Gastrocnemius medialis (tissue), 4 donors: Measurements from ENCODE around the gene GNB1L. TPM values are rescaled to one million over a fixed set of nuclear protein-coding genes. Genes with fewer than 3 reads are reported as not detected.

Experiments
- ATAC-seq, 2 donors: fragments of 150-250 bp; one replicate each; pipeline ENCODE4 v1.9.1; 2016
- DNase-seq, 2 donors: peaks; one replicate each; pipeline ENCODE4 v3.0.0-alpha.2; 2019
- H3K27ac ChIP-seq, 4 donors: fragments of 200-600 bp; sonication (generic); 1 replicate in 1 of 4; 2 replicates in 3 of 4; pipeline ENCODE4 v1.5.1; 2016 to 2018; ENCODE audit warnings: mild to moderate bottlenecking in 2 of 4, moderate library complexity in 1 of 4
- H3K27me3 ChIP-seq, 3 donors: fragments of 200-600 bp; sonication (generic) in 2 of 3; 1 replicate in 1 of 3; 2 replicates in 2 of 3; pipeline versions ENCODE4 v1.5.1 to v1.6.0; 2016 to 2019; ENCODE audit warnings: mild to moderate bottlenecking in 1 of 3, moderate library complexity in 1 of 3
- H3K36me3 ChIP-seq, 2 donors: fragments of 200-600 bp; sonication (generic) in 1 of 2; one replicate each; pipeline ENCODE4 v1.5.1; 2017 to 2018
- H3K4me1 ChIP-seq, 2 donors: fragments of 200-600 bp; sonication (generic) in 1 of 2; one replicate each; pipeline ENCODE4 v1.5.1; 2016 to 2017; ENCODE audit warnings: mild to moderate bottlenecking in 2 of 2
- H3K4me3 ChIP-seq, 4 donors: fragments of 200-600 bp; sonication (generic) in 3 of 4; 1 replicate in 1 of 4; 2 replicates in 3 of 4; pipeline ENCODE4 v1.5.1; 2016 to 2019; ENCODE audit warnings: mild to moderate bottlenecking in 2 of 4
- H3K9me3 ChIP-seq, 3 donors: fragments of 200-600 bp; sonication (generic) in 2 of 3; 1 replicate in 1 of 3; 2 replicates in 2 of 3; pipeline ENCODE4 v1.5.1; 2016 to 2019
- CTCF ChIP-seq, 5 experiments: fragments of 450-650 bp in 3 of 5; fragments of 200-600 bp in 2 of 5; sonication (generic) in 2 of 5; IDR thresholded peaks in 4 of 5; conservative IDR thresholded peaks in 1 of 5; 1 replicate in 4 of 5; 2 replicates in 1 of 5; pipeline ENCODE4 v1.5.1; 2016 to 2019; ENCODE audit warnings: antibody characterized with exemption in 5 of 5, mild to moderate bottlenecking in 3 of 5, moderate library complexity in 3 of 5
- POLR2A ChIP-seq, 2 donors: fragments of 450-650 bp; IDR thresholded peaks; one replicate each; pipeline ENCODE4 v1.6.1; 2017; ENCODE audit warnings: antibody characterized with exemption in 2 of 2, mild to moderate bottlenecking in 2 of 2, moderate library complexity in 2 of 2
- in situ Hi-C, 4 donors: fragments of 200-750 bp; cut with MboI; loops; one replicate each; pipeline versions ENCODE4 v1.15.0 to v1.8.0; 2017; ENCODE audit warnings: low sequenced_read_pairs in 4 of 4
- intact Hi-C: fragments of 100-400 bp; cut with DNase I; formaldehyde crosslinking; loops from one replicate; pipeline ENCODE4 v1.15.1; 2023; ENCODE audit warnings: low total_unique reads
- total RNA-seq, 4 donors: library from RNA; depleted of rRNA; stranded (reverse); fragments of >200 nt; gene quantifications; one replicate each; pipeline versions ENCODE4 v1.1.0 to v1.2.3, GENCODE V29; 2016

Gene GNB1L
- total RNA-seq, 4 donors from 2014 or later, result 4.4 to 9.6 (median 6.7) TPM

- H3K27me3 ChIP-seq, result no peaks in the 10 kb centered on the region
- H3K27ac ChIP-seq, result no peak overlapping the region
- DNase-seq (no peak), ATAC-seq (no peak)
- intact Hi-C loops (no loop called here), in situ Hi-C loops (no loop called here)
- no peak overlapping the region for H3K4me3 ChIP-seq
- no peaks in the 10 kb centered on the region for H3K9me3 ChIP-seq
- no peak for TF ChIP-seq POLR2A (IDR thresholded peaks at IDR 0.05)
- TF ChIP-seq CTCF (IDR thresholded peaks at IDR 0.05 in 4 of 5, conservative IDR thresholded peaks at IDR 0.05 in 1 of 5), result no peak
- no peaks in the 10 kb centered on the region for H3K36me3 ChIP-seq
- peaks cover 11 to 17% of the 10 kb centered on the region in 2 donors for H3K4me1 ChIP-seq
These were observed 57.3 kb downstream of the GNB1L start for GRCh38 chr22:19797086-19798002.

- Histone ChIP-seq H3K4me3 (no peak overlapping the region), H3K27me3 (no peaks in the 10 kb centered on the region), H3K36me3 (no peaks in the 10 kb centered on the region), H3K4me1 (peaks cover 11 to 17% of the 10 kb centered on the region in 2 donors), H3K9me3 (no peaks in the 10 kb centered on the region), H3K27ac (no peak overlapping the region)
- in situ Hi-C loops (no loop called here), intact Hi-C loops (no loop called here)
- DNase-seq (no peak), ATAC-seq (no peak)
- TF ChIP-seq CTCF (IDR thresholded peaks at IDR 0.05 in 4 of 5, conservative IDR thresholded peaks at IDR 0.05 in 1 of 5), result no peak
- no peak for TF ChIP-seq POLR2A (IDR thresholded peaks at IDR 0.05)
These were observed 58.5 kb downstream of the GNB1L start for GRCh38 chr22:19796160-19796559.

- in situ Hi-C loops (no loop called here), intact Hi-C loops (no loop called here)
- no peaks in the 10 kb centered on the region for H3K27me3 ChIP-seq
- no peak overlapping the region for H3K27ac ChIP-seq
- ATAC-seq, result no peak
- H3K4me1 ChIP-seq, result peaks cover 11 to 17% of the 10 kb centered on the region in 2 donors
- H3K9me3 ChIP-seq, result no peaks in the 10 kb centered on the region
- H3K4me3 ChIP-seq, result no peak overlapping the region
- TF ChIP-seq CTCF (IDR thresholded peaks at IDR 0.05 in 4 of 5, conservative IDR thresholded peaks at IDR 0.05 in 1 of 5) (no peak), POLR2A (IDR thresholded peaks at IDR 0.05) (no peak)
- H3K36me3 ChIP-seq, result no peaks in the 10 kb centered on the region
- no peak for DNase-seq
These were observed 59.1 kb downstream of the GNB1L start for GRCh38 chr22:19795617-19796008.

GRCh38 chr22:19793661-19794310 lies 60.9 kb downstream of the GNB1L start:
- Histone ChIP-seq H3K27me3 (no peaks in the 10 kb centered on the region), H3K27ac (no peak overlapping the region), H3K36me3 (no peaks in the 10 kb centered on the region), H3K4me3 (no peak overlapping the region), H3K9me3 (no peaks in the 10 kb centered on the region), H3K4me1 (peaks cover 0 to 2% of the 10 kb centered on the region in 2 donors)
- ATAC-seq (no peak), DNase-seq (no peak)
- TF ChIP-seq CTCF (IDR thresholded peaks at IDR 0.05 in 4 of 5, conservative IDR thresholded peaks at IDR 0.05 in 1 of 5), result no peak
- TF ChIP-seq POLR2A (IDR thresholded peaks at IDR 0.05), result no peak
- intact Hi-C loops, result no loop called here
- in situ Hi-C loops, result no loop called here
